ENCODE results near the gene LIMS1. TPM values are rescaled to one million over a fixed set of nuclear protein-coding genes. Genes with fewer than 3 reads are reported as not detected.

The LIMS1 gene
- total and polyA plus RNA-seq, 2 donors (not counting 1 experiment from before 2014, with no cell fraction given): 14.0 to 22.1 TPM

DNA sequence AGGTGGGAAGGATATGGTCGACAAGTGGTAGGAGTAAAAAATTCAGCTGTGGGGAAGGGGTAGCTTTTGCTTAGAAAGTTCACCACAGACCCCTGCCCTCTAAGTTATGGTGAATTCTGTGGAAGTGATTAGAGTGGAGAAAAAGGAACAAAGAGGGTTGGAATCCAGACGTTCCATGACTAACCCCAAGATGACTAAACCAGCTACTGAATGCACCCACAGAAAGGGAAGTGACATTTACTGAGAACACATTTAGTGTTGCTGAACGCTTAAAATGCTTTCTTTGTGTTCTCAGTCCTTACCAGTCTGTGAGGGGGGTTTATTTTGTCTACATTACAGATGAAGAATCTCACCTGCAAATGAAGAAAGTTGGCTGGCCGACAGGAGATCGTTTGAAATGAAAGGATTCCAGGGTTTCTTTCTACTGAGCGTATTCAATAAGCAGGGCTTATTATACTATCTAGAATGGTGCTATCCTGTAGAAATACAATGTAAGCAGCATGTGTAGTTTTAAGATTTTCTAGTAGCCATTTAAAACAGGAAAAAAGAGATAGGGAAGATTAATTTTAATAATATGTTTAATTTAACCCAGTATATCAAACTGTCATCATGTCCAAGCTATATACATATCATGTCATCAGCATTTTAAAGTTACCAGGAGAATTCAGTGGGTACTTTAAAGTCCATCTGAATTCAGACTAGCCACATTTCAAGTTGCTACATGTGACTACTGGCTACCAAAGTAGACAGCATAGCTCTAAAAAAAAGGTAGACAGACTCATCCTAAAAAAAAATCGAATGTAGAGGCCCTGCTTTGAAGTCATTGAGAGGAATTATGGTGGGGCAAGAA lies 60.1 kb downstream of the LIMS1 start:
- H3K4me3 ChIP-seq (ENCODE audit: control extremely low read depth in 1 of 5, extremely low read depth in 1 of 5, insufficient read depth in 1 of 5, low read depth in 2 of 5, low read length in 4 of 5): no peak overlapping the region
- no peaks in the 10 kb centered on the region for H3K27me3 ChIP-seq (replicated peaks in 1 of 4; ENCODE audit: control extremely low read depth in 1 of 4, control insufficient read depth in 3 of 4, insufficient read depth in 4 of 4, low read length in 3 of 4)
- Mint-ChIP-seq H3K4me3 (peak overlapping the region; percentile 62), H3K4me1 (peaks cover 69% of the 10 kb centered on the region), H3K27ac (peak overlapping the region; percentile 77), H3K9me3 (ENCODE audit: insufficient read depth) (no peaks in the 10 kb centered on the region), H3K27me3 (no peaks in the 10 kb centered on the region)
- peak; percentile 69 for ATAC-seq (ENCODE audit: low read depth)
- TF ChIP-seq EZH2 (IDR thresholded peaks at IDR 0.05; ENCODE audit: borderline replicate concordance, insufficient read depth, low read depth, low read length, poor library complexity, severe bottlenecking): no peak
- TF ChIP-seq, protein P1, sequence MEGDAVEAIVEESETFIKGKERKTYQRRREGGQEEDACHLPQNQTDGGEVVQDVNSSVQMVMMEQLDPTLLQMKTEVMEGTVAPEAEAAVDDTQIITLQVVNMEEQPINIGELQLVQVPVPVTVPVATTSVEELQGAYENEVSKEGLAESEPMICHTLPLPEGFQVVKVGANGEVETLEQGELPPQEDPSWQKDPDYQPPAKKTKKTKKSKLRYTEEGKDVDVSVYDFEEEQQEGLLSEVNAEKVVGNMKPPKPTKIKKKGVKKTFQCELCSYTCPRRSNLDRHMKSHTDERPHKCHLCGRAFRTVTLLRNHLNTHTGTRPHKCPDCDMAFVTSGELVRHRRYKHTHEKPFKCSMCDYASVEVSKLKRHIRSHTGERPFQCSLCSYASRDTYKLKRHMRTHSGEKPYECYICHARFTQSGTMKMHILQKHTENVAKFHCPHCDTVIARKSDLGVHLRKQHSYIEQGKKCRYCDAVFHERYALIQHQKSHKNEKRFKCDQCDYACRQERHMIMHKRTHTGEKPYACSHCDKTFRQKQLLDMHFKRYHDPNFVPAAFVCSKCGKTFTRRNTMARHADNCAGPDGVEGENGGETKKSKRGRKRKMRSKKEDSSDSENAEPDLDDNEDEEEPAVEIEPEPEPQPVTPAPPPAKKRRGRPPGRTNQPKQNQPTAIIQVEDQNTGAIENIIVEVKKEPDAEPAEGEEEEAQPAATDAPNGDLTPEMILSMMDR (IDR thresholded peaks at IDR 0.05): no peak
- H3K9me3 ChIP-seq (ENCODE audit: control extremely low read depth in 1 of 3, control insufficient read depth in 2 of 3, insufficient read depth in 1 of 3, low read length in 2 of 3): no peaks in the 10 kb centered on the region
- CTCF ChIA-PET: interaction anchor here (0.7 to 3.1 kb wide), 10 partner anchors 10 to 119 kb away, joined by 3 to 39 read pairs (median 4); no protein-coding TSS in a partner anchor
- intact Hi-C loops (cut with micrococcal nuclease): loop anchor here (2.0 to 5.0 kb wide), 3 partner anchors 18 to 62 kb away; partner anchors contain the start of gene LIMS1
- POLR2A ChIA-PET: interaction anchor here (1.0 to 1.3 kb wide), 2 partner anchors 18 to 19 kb away, joined by 3 to 4 read pairs; no protein-coding TSS in a partner anchor
- H4K20me1 ChIP-seq (ENCODE audit: control insufficient read depth, insufficient read depth, low read length, poor library complexity, severe bottlenecking): no peaks in the 10 kb centered on the region
- peak overlapping the region in 1 of 2 donors; percentile 24 for H3K27ac ChIP-seq (ENCODE audit: low read length in 2 of 2)
- DNase-seq: peak; percentile 62
- peaks cover 40% of the 10 kb centered on the region for H3K79me2 ChIP-seq (ENCODE audit: control insufficient read depth, insufficient read depth, low read length)
- H3K9ac ChIP-seq (ENCODE audit: low read length): no peak overlapping the region
- H3K4me1 ChIP-seq (ENCODE audit: control insufficient read depth in 2 of 2, insufficient read depth in 2 of 2, low read length in 2 of 2): peaks cover 49 to 50% of the 10 kb centered on the region in 2 donors
- peak overlapping the region; percentile 46 for H3K4me2 ChIP-seq (replicated peaks; ENCODE audit: low read depth, low read length, poor library complexity, severe bottlenecking)
- no CpG with 5 or more reads among the region's 7 CpGs for WGBS (ENCODE audit: insufficient coverage)
- H3K36me3 ChIP-seq (replicated peaks in 1 of 2; ENCODE audit: control extremely low read depth in 1 of 2, control insufficient read depth in 1 of 2, extremely low read depth in 1 of 2, insufficient read depth in 2 of 2, low read length in 1 of 2): no peaks in the 10 kb centered on the region
- H2AFZ ChIP-seq (ENCODE audit: insufficient read depth, low read depth, low read length, poor library complexity, severe bottlenecking): no peak overlapping the region

All from B cell (primary cell).